GM12872 (cell line): ENCODE data around the gene HIGD1A.

Source experiments
- CTCF ChIP-seq: IDR thresholded peaks from 3 replicates; pipeline ENCODE4 v1.5.1; 2011; ENCODE audit warnings: low read depth, mild to moderate bottlenecking, low read length, moderate library complexity; ENCODE audit not compliant: insufficient read depth

HIGD1A gene

GRCh38 chr3:42762046-42762724, 42.1 kb downstream of the HIGD1A start:
- TF ChIP-seq CTCF: no peak

- no peak for TF ChIP-seq CTCF
These were observed 46.2 kb downstream of the HIGD1A start for GRCh38 chr3:42758126-42758525.

GRCh38 chr3:42756681-42757213, 47.5 kb downstream of the HIGD1A start:
- TF ChIP-seq CTCF: no peak

- peak; percentile 67 for TF ChIP-seq CTCF
These were observed 48.4 kb downstream of the HIGD1A start for GRCh38 chr3:42755681-42756578.

- no peak for TF ChIP-seq CTCF
These were observed 50.5 kb downstream of the HIGD1A start for GRCh38 chr3:42753757-42754156.

- TF ChIP-seq CTCF: no peak
These were observed 51.3 kb downstream of the HIGD1A start for GRCh38 chr3:42752961-42753360.

GRCh38 chr3:42752441-42752840, 51.8 kb downstream of the HIGD1A start:
- TF ChIP-seq CTCF: no peak
